ENCODE data around the gene TMEM139.
A peak's percentile ranks its signal among the peaks of the same experiment; 100 is the strongest.

The TMEM139 gene

GRCh38 chr7:143318661-143319060, 33.9 kb downstream of the TMEM139 start:
- no peak overlapping the region for H3K4me3 ChIP-seq (ENCODE audit: low read depth, low read length)
- no peak for TF ChIP-seq CTCF (IDR thresholded peaks at IDR 0.05; ENCODE audit: low read depth, low read length)
- peak; percentile 37 for DNase-seq (ENCODE audit: low read depth, low spot score)
- in situ Hi-C loops (cut with HindIII; ENCODE audit: low sequenced_read_pairs) = no loop called here

DNA sequence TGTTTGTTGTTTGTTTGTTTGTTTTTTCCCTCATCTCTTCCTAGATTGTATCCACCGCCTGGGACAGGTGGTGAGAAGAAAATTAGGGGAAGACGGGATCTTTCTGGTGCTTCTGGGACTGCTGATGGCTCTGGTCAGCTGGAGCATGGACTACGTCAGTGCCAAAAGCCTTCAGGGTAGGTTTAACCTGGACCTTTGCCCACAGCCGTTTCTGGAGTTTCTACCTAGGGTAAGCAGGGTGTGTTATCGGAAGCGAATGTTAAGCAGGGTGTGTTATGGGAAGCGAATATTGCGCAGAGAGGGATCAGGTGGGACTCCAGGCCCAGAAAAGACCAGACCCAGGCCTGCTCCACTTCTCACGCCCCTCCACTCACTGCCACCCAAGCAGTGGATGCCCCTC, 35.9 kb downstream of the TMEM139 start:
- no peak for TF ChIP-seq CTCF (IDR thresholded peaks at IDR 0.05; ENCODE audit: low read depth, low read length)
- no peak for DNase-seq (ENCODE audit: low read depth, low spot score)
- H3K4me3 ChIP-seq (ENCODE audit: low read depth, low read length) = no peak overlapping the region
- in situ Hi-C loops (cut with HindIII; ENCODE audit: low sequenced_read_pairs) = no loop called here

GRCh38 chr7:143321242-143321641, 36.5 kb downstream of the TMEM139 start:
- no peak for TF ChIP-seq CTCF (IDR thresholded peaks at IDR 0.05; ENCODE audit: low read depth, low read length)
- no peak for DNase-seq (ENCODE audit: low read depth, low spot score)
- H3K4me3 ChIP-seq (ENCODE audit: low read depth, low read length) = no peak overlapping the region
- in situ Hi-C loops (cut with HindIII; ENCODE audit: low sequenced_read_pairs) = no loop called here

- no peak for DNase-seq (ENCODE audit: low read depth, low spot score)
- in situ Hi-C loops (cut with HindIII; ENCODE audit: low sequenced_read_pairs) = no loop called here
These were observed 37.0 kb downstream of the TMEM139 start for GRCh38 chr7:143321734-143322133.

DNA sequence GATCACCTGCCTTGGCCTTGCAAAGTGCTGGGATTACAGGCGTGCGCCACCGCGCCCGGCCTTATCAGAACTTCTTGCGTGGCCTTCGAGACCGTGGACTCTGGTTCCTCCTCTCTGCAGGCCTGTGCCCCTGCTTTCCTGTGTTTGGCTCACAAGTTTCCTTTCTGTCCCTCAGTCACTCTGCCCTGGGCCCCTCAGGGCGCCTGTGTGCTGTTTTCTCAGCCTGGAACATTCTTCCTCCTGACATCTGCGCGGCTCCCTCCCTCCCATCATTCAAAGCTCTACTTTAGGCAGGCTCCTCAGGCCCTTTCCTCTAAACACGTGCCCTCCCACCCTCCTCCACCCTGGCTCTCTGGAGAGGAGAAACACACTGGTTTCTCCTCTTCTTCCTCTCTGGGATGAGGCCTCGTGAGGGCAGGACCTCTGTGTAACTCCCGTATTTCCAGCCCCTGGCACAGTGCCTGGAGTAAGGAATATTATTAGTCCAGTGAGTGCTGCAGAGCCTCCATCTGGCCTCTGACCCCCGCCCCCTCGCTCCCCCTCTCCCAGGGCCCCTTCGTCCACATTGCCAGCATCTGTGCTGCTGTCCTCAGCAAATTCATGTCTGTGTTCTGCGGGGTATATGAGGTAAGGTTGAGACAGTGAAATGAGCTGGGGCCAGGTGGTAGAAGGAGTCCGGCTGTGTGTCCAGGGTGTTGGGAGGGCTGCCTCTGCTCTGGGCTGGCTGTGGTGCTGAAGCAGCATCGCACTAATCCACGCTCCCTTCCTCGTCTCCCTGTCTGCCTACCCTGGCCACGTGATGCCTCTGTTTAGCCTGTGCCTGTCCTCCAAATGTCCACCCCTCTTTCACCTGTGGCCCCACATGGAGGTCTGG, 38.2 kb downstream of the TMEM139 start:
- in situ Hi-C loops (cut with HindIII; ENCODE audit: low sequenced_read_pairs) = no loop called here
- no peak for TF ChIP-seq CTCF (IDR thresholded peaks at IDR 0.05; ENCODE audit: low read depth, low read length)
- no peak for DNase-seq (ENCODE audit: low read depth, low spot score)
- H3K4me3 ChIP-seq (ENCODE audit: low read depth, low read length) = no peak overlapping the region

More at GRCh38 chr7:143321734-143322133, 37.0 kb downstream of the TMEM139 start:
- peak; percentile 8 for TF ChIP-seq CTCF (IDR thresholded peaks at IDR 0.05; ENCODE audit: low read depth, low read length)
- H3K4me3 ChIP-seq (ENCODE audit: low read depth, low read length) = no peak overlapping the region

DNA sequence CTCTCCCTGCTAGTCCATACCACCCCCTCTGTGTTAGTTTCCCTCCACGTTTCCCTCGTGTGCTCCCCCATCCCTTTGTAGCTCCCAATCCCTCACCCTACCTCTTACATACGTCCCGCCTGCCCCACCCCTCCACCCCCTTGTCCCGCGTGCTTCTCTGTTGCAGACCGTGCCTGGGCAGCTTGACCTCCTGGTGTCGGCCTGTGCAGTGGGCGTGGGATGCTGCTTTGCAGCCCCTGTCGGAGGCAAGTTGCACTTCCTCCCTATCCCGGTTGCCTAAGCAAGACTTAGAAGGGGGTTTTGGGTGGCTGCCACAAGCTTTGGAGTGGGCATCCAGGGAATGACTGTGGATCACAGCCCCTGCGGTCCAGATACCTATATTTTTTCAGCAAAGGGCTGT, 38.9 kb downstream of the TMEM139 start:
- TF ChIP-seq CTCF (IDR thresholded peaks at IDR 0.05; ENCODE audit: low read depth, low read length) = no peak
- DNase-seq (ENCODE audit: low read depth, low spot score) = no peak
- in situ Hi-C loops (cut with HindIII; ENCODE audit: low sequenced_read_pairs) = no loop called here

More for the DNA sequence above, 38.9 kb downstream of the TMEM139 start:
- no peak overlapping the region for H3K4me3 ChIP-seq (ENCODE audit: low read depth, low read length)

All from astrocyte of the spinal cord (primary cell).